Ovary (tissue), 9 donors: ENCODE data around the gene NEUROD6. TPM values are rescaled to one million over a fixed set of nuclear protein-coding genes. Genes with fewer than 3 reads are reported as not detected.

Source experiments
- DNase-seq, 5 donors: peaks; one replicate each; pipeline ENCODE4 v3.0.0-alpha.2; 2019 to 2020
- H3K27ac ChIP-seq, 2 donors: fragments of 200-600 bp; one replicate each; pipeline versions ENCODE4 v1.5.1 to v1.8.0; 2019 to 2022
- H3K27me3 ChIP-seq: fragments of 200-600 bp; one replicate; pipeline ENCODE4 v1.8.0; 2022
- H3K36me3 ChIP-seq: fragments of 200-600 bp; sonication (generic); one replicate; pipeline ENCODE4 v1.5.1; 2019
- H3K4me1 ChIP-seq: one replicate; pipeline ENCODE4 v1.8.1; 2013; ENCODE audit warnings: mild to moderate bottlenecking, moderate library complexity; ENCODE audit not compliant: insufficient read depth
- H3K4me3 ChIP-seq: fragments of 200-600 bp; sonication (generic); one replicate; pipeline ENCODE4 v1.5.1; 2017
- H3K9me3 ChIP-seq, 2 donors: fragments of 200-600 bp in 1 of 2; sonication (generic) in 1 of 2; one replicate each; pipeline versions ENCODE4 v1.5.1 to v1.8.1; 2013 to 2019; ENCODE audit warnings: mild to moderate bottlenecking in 1 of 2, moderate library complexity in 1 of 2
- EP300 ChIP-seq: sonication (generic); formaldehyde crosslinking; IDR thresholded peaks from one replicate; pipeline ENCODE4 v1.6.1; 2017; ENCODE audit warnings: antibody characterized with exemption
- POLR2A ChIP-seq: fragments of 450-650 bp; IDR thresholded peaks from one replicate; pipeline ENCODE4 v1.6.1; 2017; ENCODE audit warnings: antibody characterized with exemption, mild to moderate bottlenecking, moderate library complexity
- WGBS, 3 donors: extraction: QIAGEN DNeasy Blood & Tissue Kit in 1 of 3; methylation state at CpG; one replicate each; pipeline versions ENCODE4 v1.1.5 to v1.1.7; 2013 to 2017; 5-methylcytosine and 5-hydroxymethylcytosine counted together
- intact Hi-C, 4 donors: fragments of 100-400 bp; cut with DNase I; formaldehyde crosslinking; loops; one replicate each; pipeline versions ENCODE4 v1.11.0 to v1.15.1; 2022 to 2023
- polyA plus RNA-seq, 2 donors: library from polyadenylated mRNA; stranded (reverse); fragments of 200-250 nt in 1 of 2; fragments of 350-450 nt in 1 of 2; fragmentation: Illumina TruSeq in 1 of 2; extraction: RNeasy Lipid Tissue Mini Kit (QIAGEN cat#74804) in 1 of 2; gene quantifications; one replicate each; pipeline ENCODE4 v1.2.3, GENCODE V29; 2013 to 2014
- total RNA-seq, 7 donors: library from RNA; depleted of rRNA in 2 of 7; stranded (reverse); fragments of >200 nt in 2 of 7; fragmentation: NEBNext Ultra II Directional in 3 of 7; extraction: Animal tissue kit (Norgen Biotek cat#: 25700) in 3 of 7; gene quantifications; one replicate each; pipeline versions ENCODE4 v1.1.0 to v1.2.4, GENCODE V29; 2016 to 2023
- TF ChIP-seq, protein P1 (sequence below), 3 donors: fragments of 450-650 bp in 2 of 3; fragments of 200-600 bp in 1 of 3; IDR thresholded peaks; one replicate each; pipeline versions ENCODE4 v1.5.1 to v1.8.0; 2016 to 2022; ENCODE audit warnings: antibody characterized with exemption in 3 of 3, mild to moderate bottlenecking in 1 of 3
- donor health status: DM: no; HTN: no; CAD: no; lungs with moderate emphysema.
- donor health status: DM: no; HTN: no; CAD: no.
- donor health status: Bipolar disorder and iron deficiency.
- donor health status: DM: yes; HTN: yes; CAD: no.
- donor health status: DM: no; HTN: no; CAD: no.
- donor health status: DM: yes; HTN: yes; CAD: no.

The NEUROD6 gene
- total and polyA plus RNA-seq, 9 donors: not detected

DNA sequence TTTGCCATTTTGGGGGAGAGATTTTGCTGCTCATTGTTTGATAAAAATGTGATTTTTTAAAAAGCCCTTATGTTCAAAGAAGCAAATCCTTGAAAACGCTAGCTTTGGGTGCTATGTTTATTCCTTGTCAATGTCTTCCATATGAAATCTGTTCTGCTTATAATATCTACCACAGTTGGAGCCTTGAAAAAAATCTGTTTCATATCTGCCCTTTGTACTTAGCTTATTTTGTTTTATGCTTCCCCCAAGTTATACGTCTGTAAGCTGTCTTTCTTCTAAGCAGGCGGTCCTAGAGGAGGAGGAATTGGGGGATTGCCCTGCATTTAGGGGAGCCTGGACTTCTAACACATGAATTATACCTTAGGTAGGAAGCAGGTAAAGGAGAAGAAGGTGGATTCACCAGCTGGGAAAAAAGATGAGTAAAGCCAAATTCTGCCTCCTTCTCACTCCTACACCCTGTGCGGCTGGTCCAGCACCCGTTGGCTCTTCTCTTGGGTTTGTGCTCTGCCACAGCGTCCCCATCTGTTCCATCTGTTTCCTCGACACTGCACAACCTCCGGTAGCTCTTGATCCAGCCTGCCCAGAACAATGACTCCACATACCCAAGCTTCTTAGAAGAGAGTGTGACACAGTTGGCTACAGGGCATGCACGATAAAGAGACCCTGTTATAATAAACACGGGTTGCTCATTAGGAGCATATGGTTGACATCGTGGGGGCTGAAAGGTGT lies 31.9 kb upstream of the NEUROD6 start:
- intact Hi-C loops: no loop called here

DNA sequence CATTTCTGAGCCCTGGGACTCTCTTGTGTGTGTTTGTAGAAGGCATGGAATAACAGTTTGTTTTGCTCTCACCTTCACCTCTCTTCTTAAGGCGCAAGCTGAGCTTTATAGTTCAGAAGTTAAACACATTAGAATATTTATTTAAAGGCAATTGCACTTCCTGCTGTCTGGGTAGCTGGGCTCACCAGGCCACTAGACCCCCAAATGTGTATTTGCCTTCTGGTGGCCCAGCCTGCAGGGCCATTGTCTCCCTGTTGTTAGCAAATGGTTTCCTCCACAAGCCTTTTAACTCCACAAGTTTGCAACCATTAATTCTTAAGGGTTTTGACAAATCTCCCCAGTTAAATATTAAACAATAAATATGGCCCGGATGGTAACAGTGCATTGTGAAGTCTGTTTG lies 31.1 kb upstream of the NEUROD6 start:
- Histone ChIP-seq H3K27ac (no peak overlapping the region), H3K4me1 (no peaks in the 10 kb centered on the region), H3K27me3 (no peaks in the 10 kb centered on the region), H3K4me3 (no peak overlapping the region), H3K9me3 (no peaks in the 10 kb centered on the region), H3K36me3 (no peaks in the 10 kb centered on the region)
- 46 to 69% (median 52%) methylated on average over 2 of the region's 2 CpGs for WGBS, 3 donors
- DNase-seq: no peak
- TF ChIP-seq EP300 (no peak), POLR2A (no peak)
- TF ChIP-seq, protein P1, sequence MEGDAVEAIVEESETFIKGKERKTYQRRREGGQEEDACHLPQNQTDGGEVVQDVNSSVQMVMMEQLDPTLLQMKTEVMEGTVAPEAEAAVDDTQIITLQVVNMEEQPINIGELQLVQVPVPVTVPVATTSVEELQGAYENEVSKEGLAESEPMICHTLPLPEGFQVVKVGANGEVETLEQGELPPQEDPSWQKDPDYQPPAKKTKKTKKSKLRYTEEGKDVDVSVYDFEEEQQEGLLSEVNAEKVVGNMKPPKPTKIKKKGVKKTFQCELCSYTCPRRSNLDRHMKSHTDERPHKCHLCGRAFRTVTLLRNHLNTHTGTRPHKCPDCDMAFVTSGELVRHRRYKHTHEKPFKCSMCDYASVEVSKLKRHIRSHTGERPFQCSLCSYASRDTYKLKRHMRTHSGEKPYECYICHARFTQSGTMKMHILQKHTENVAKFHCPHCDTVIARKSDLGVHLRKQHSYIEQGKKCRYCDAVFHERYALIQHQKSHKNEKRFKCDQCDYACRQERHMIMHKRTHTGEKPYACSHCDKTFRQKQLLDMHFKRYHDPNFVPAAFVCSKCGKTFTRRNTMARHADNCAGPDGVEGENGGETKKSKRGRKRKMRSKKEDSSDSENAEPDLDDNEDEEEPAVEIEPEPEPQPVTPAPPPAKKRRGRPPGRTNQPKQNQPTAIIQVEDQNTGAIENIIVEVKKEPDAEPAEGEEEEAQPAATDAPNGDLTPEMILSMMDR (IDR thresholded peaks at IDR 0.05): no peak
- intact Hi-C loops: no loop called here

More for the DNA sequence above, 31.9 kb upstream of the NEUROD6 start:
- no peaks in the 10 kb centered on the region for H3K4me1 ChIP-seq
- no peaks in the 10 kb centered on the region for H3K27me3 ChIP-seq
- no peak overlapping the region for H3K27ac ChIP-seq
- 74 to 79% (median 74%) methylated on average over 11 of the region's 11 CpGs for WGBS, 3 donors
- TF ChIP-seq EP300: no peak
- TF ChIP-seq POLR2A: no peak
- TF ChIP-seq, protein P1 (IDR thresholded peaks at IDR 0.05): no peak
- no peak for DNase-seq
- no peak overlapping the region for H3K4me3 ChIP-seq
- no peaks in the 10 kb centered on the region for H3K36me3 ChIP-seq
- H3K9me3 ChIP-seq: no peaks in the 10 kb centered on the region

DNA sequence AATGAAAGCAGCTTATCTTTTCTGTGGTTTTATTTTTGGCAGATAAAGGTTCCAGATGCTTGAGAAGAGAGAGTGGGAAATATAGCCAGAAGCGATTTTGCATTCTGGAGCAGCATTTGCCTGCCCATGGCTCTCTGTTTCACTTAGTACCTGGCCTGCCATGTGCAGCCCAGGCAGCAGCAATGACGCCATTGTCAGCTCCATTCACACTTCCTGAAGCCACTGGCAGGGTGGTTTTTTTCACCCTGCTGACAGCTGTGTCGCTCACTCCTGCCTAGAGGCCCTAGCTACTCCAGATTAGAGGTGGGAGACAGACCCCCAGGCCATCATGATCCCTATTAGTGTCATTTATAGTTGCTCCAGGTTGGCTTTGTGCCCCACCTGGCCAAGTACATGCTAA lies 30.1 kb upstream of the NEUROD6 start:
- Histone ChIP-seq H3K27me3 (no peaks in the 10 kb centered on the region), H3K4me1 (no peaks in the 10 kb centered on the region), H3K36me3 (no peaks in the 10 kb centered on the region), H3K27ac (no peak overlapping the region), H3K9me3 (no peaks in the 10 kb centered on the region), H3K4me3 (no peak overlapping the region)
- intact Hi-C loops: no loop called here
- TF ChIP-seq POLR2A (no peak), EP300 (no peak)
- TF ChIP-seq, protein P1 (IDR thresholded peaks at IDR 0.05): no peak
- 18 to 37% (median 23%) methylated on average over 3 of the region's 3 CpGs for WGBS, 3 donors
- no peak for DNase-seq

DNA sequence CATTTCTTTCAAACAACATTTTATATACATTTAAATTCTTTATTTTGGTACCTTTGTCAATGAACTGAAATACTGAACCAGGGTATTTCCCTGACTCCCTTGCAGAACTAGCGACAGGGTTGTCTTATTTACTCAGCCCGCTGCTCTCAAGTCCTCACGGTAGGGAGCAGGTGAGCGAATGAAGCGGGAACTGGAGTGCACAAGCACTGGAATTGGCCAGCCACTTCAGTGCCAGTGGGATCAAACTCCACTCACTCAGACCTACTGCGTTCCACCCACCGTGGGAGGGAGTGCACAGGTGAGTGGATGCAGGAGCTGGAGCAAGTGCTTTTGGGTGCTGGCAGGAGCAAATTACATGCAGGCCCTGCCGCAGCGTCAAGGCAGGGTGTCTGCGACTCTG lies 28.1 kb upstream of the NEUROD6 start:
- TF ChIP-seq POLR2A (no peak), EP300 (no peak)
- TF ChIP-seq, protein P1 (IDR thresholded peaks at IDR 0.05): no peak
- no peaks in the 10 kb centered on the region for H3K9me3 ChIP-seq
- H3K36me3 ChIP-seq: no peaks in the 10 kb centered on the region
- H3K4me1 ChIP-seq: no peaks in the 10 kb centered on the region
- H3K4me3 ChIP-seq: no peak overlapping the region
- no peaks in the 10 kb centered on the region for H3K27me3 ChIP-seq
- no peak overlapping the region for H3K27ac ChIP-seq
- 76 to 90% (median 87%) methylated on average over 10 of the region's 10 CpGs for WGBS, 3 donors
- DNase-seq: no peak
- intact Hi-C loops: no loop called here
